GM12878 (cell line): Measurements from ENCODE around the gene RRH. TPM values are rescaled to one million over a fixed set of nuclear protein-coding genes. Genes with fewer than 3 reads are reported as not detected.

Experiments used
- ATAC-seq: fragments of 200-7000 bp; cut with Tn5 transposase; 3 replicates; pipeline ENCODE4 v1.9.1; 2020; ENCODE audit warnings: mild to moderate bottlenecking, moderate library complexity
- BruUV-seq: library from RNA; stranded (reverse); fragments of 400-500 nt; replicated peaks from 2 replicates; lab custom pipeline; 2021; lab: Mats Ljungman, UMichigan
- CTCF ChIA-PET: fragments of 300-600 bp; sonication (Branson Sonifier 250); formaldehyde crosslinking; extraction: SDS; loops from one replicate; lab custom pipeline; 2021; ENCODE audit warnings: inconsistent platforms; lab: Yijun Ruan, JAX
- POLR2A ChIA-PET: fragments of 350-600 bp; formaldehyde crosslinking; extraction: SDS; loops from one replicate; lab custom pipeline; 2021; ENCODE audit warnings: inconsistent platforms; lab: Charles Lee
- RAD21 ChIA-PET: fragments of 300-600 bp; sonication (Branson Sonifier 250); formaldehyde crosslinking; loops from one replicate; lab custom pipeline; 2023; ENCODE audit warnings: antibody characterized with exemption; ENCODE audit not compliant: unreplicated experiment; lab: Charles Lee
- SMC1A ChIA-PET: fragments of 300-600 bp; sonication (Branson Sonifier 250); formaldehyde crosslinking; loops from one replicate; lab custom pipeline; 2023; ENCODE audit not compliant: unreplicated experiment, uncharacterized antibody; lab: Charles Lee
- DNase-seq: peaks from one replicate; pipeline ENCODE4 v3.0.0-alpha.2; 2011; ENCODE audit warnings: low read depth, low spot score
- FAIRE-seq: peaks from 3 replicates; lab custom pipeline; 2011; peaks lifted over from hg19 to GRCh38; lab: Jason Lieb, UNC
- H2AFZ ChIP-seq: 2 replicates; pipeline ENCODE4 v1.6.0; 2011; ENCODE audit warnings: low read depth, low read length, control low read depth; ENCODE audit not compliant: control insufficient read depth
- H3K27ac ChIP-seq: 2 replicates; pipeline ENCODE4 v1.5.1; 2011; ENCODE audit warnings: control low read depth; ENCODE audit not compliant: control insufficient read depth, insufficient read depth
- H3K27me3 ChIP-seq, 2 experiments: replicated peaks in 1 of 2; 2 replicates each; pipeline versions ENCODE4 v1.6.0 to v1.6.1; 2011; ENCODE audit warnings: low read length in 1 of 2; ENCODE audit not compliant: control insufficient read depth in 2 of 2, insufficient read depth in 2 of 2
- H3K36me3 ChIP-seq, 2 experiments: 2 replicates each; pipeline ENCODE4 v1.5.1; 2011; ENCODE audit warnings: low read length in 1 of 2; ENCODE audit not compliant: control insufficient read depth in 2 of 2, insufficient read depth in 2 of 2
- H3K4me1 ChIP-seq: 2 replicates; pipeline ENCODE4 v1.6.1; 2011; ENCODE audit warnings: mild to moderate bottlenecking, low read length, moderate library complexity, mixed read lengths; ENCODE audit not compliant: control insufficient read depth, insufficient read depth
- H3K4me2 ChIP-seq: 2 replicates; pipeline ENCODE4 v1.6.0; 2011; ENCODE audit warnings: control low read depth; ENCODE audit not compliant: control insufficient read depth, insufficient read depth
- H3K4me3 ChIP-seq: fragments of 200-600 bp; sonication (generic); 2 replicates; pipeline ENCODE4 v1.5.1; 2016
- H3K79me2 ChIP-seq: 2 replicates; pipeline ENCODE4 v1.6.0; 2011; ENCODE audit warnings: low read length; ENCODE audit not compliant: control insufficient read depth, insufficient read depth
- H3K9ac ChIP-seq: 2 replicates; pipeline ENCODE4 v1.8.0; 2011; ENCODE audit warnings: low read length, control low read depth, mixed read lengths; ENCODE audit not compliant: control insufficient read depth, insufficient read depth
- H3K9me3 ChIP-seq: replicated peaks from 3 replicates; pipeline ENCODE4 v1.5.1; 2011; ENCODE audit warnings: mild to moderate bottlenecking, low read length; ENCODE audit not compliant: control insufficient read depth, insufficient read depth
- H4K20me1 ChIP-seq: 2 replicates; pipeline ENCODE4 v1.6.0; 2011; ENCODE audit not compliant: control insufficient read depth, insufficient read depth
- ATF3 ChIP-seq: IDR thresholded peaks from 2 replicates; pipeline ENCODE4 v1.6.1; 2011; ENCODE audit warnings: low read depth, mild to moderate bottlenecking, low read length, moderate library complexity, borderline replicate concordance; ENCODE audit errors: extremely low read depth
- CBFB ChIP-seq: IDR thresholded peaks from 2 replicates; pipeline ENCODE4 v1.6.1; 2016; ENCODE audit warnings: antibody characterized with exemption, low read depth
- MLLT1 ChIP-seq: fragments of 450-650 bp; IDR thresholded peaks from 2 replicates; pipeline ENCODE4 v1.6.1; 2016; ENCODE audit warnings: mild to moderate bottlenecking
- POU2F2 ChIP-seq: IDR thresholded peaks from 3 replicates; pipeline ENCODE4 v1.6.1; 2011; ENCODE audit warnings: low read depth, mild to moderate bottlenecking, low read length, borderline replicate concordance
- RAD21 ChIP-seq: IDR thresholded peaks from 2 replicates; pipeline ENCODE4 v1.6.1; 2011; ENCODE audit warnings: mild to moderate bottlenecking, low read depth, low read length, moderate library complexity; ENCODE audit not compliant: insufficient read depth
- RBBP5 ChIP-seq: fragments of 200-600 bp; sonication (generic); conservative IDR thresholded peaks from 2 replicates; pipeline ENCODE4 v1.6.1; 2016
- REST ChIP-seq: IDR thresholded peaks from 2 replicates; pipeline ENCODE4 v1.6.1; 2012; ENCODE audit warnings: mild to moderate bottlenecking, low read depth, low read length
- SREBF1 ChIP-seq: IDR thresholded peaks from 2 replicates; pipeline ENCODE4 v1.6.1; 2012; ENCODE audit warnings: mild to moderate bottlenecking, low read length
- SREBF2 ChIP-seq: IDR thresholded peaks from 2 replicates; pipeline ENCODE4 v1.6.1; 2012; ENCODE audit warnings: mild to moderate bottlenecking, low read length
- TBL1XR1 ChIP-seq: IDR thresholded peaks from 2 replicates; pipeline ENCODE4 v1.6.1; 2012; ENCODE audit warnings: low read depth, low read length, improper control_type of control experiment
- in situ Hi-C: fragments of 300-500 bp; cut with MboI; formaldehyde crosslinking; loops from 9 replicates; pipeline ENCODE4 v1.14.3; 2018; ENCODE audit warnings: mixed read lengths
- intact Hi-C: fragments of 100-400 bp; cut with micrococcal nuclease; formaldehyde crosslinking; loops from one replicate; pipeline ENCODE4 v1.14.2; 2022; ENCODE audit not compliant: unreplicated experiment
- polyA plus RNA-seq, 11 experiments: library from polyadenylated mRNA; depleted of rRNA in 4 of 11; unstranded in 6 of 11; stranded (reverse) in 5 of 11; fragments of >200 nt; fragmentation: Nextera tagmentation in 4 of 11; fragmentation: Illumina TruSeq in 1 of 11; extraction: Ambion mirVana in 4 of 11; extraction: Trizol in 1 of 11; gene quantifications; 1 replicate in 1 of 11; 2 replicates in 10 of 11; pipeline versions ENCODE4 v1.2.1 to v1.2.3, GENCODE V29; 2011 to 2016; ENCODE audit warnings: inconsistent platforms in 2 of 11, missing spikeins in 2 of 11, low read depth in 1 of 11
- total RNA-seq, 4 experiments: library from RNA; depleted of rRNA in 3 of 4; stranded (reverse); fragments of >200 nt in 3 of 4; fragmentation: Illumina TruSeq in 1 of 4; extraction: Trizol in 1 of 4; gene quantifications; 2 replicates each; pipeline versions ENCODE4 v1.2.1 to v1.2.3, GENCODE V29; 2013 to 2021
- TF ChIP-seq, protein P1 (sequence below), 3 experiments: IDR thresholded peaks in 2 of 3; conservative IDR thresholded peaks in 1 of 3; 2 replicates each; pipeline ENCODE4 v1.5.1; 2011; ENCODE audit warnings: low read depth in 3 of 3, low read length in 3 of 3, mild to moderate bottlenecking in 3 of 3, control low read depth in 2 of 3, moderate library complexity in 2 of 3, inconsistent platforms in 1 of 3, mixed read lengths in 1 of 3; ENCODE audit not compliant: control insufficient read depth in 2 of 3, insufficient read depth in 1 of 3; ENCODE audit errors: extremely low read depth in 1 of 3
- TF ChIP-seq, protein P2 (sequence below): fragments of 450-650 bp; IDR thresholded peaks from 2 replicates; pipeline ENCODE4 v1.6.1; 2017; ENCODE audit warnings: antibody characterized with exemption, mild to moderate bottlenecking, moderate library complexity

RRH gene
- total and polyA plus RNA-seq, 10 of the 15 experiments (the other 5 are each of a cell fraction or from before 2014, with no cell fraction given): 0.06 to 0.24 (median 0.12) TPM; not detected in 6

- TF ChIP-seq, protein P1, sequence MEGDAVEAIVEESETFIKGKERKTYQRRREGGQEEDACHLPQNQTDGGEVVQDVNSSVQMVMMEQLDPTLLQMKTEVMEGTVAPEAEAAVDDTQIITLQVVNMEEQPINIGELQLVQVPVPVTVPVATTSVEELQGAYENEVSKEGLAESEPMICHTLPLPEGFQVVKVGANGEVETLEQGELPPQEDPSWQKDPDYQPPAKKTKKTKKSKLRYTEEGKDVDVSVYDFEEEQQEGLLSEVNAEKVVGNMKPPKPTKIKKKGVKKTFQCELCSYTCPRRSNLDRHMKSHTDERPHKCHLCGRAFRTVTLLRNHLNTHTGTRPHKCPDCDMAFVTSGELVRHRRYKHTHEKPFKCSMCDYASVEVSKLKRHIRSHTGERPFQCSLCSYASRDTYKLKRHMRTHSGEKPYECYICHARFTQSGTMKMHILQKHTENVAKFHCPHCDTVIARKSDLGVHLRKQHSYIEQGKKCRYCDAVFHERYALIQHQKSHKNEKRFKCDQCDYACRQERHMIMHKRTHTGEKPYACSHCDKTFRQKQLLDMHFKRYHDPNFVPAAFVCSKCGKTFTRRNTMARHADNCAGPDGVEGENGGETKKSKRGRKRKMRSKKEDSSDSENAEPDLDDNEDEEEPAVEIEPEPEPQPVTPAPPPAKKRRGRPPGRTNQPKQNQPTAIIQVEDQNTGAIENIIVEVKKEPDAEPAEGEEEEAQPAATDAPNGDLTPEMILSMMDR (IDR thresholded peaks at IDR 0.05 in 2 of 3, conservative IDR thresholded peaks at IDR 0.05 in 1 of 3; ENCODE audit: control insufficient read depth in 2 of 3, extremely low read depth in 1 of 3, insufficient read depth in 1 of 3, low read depth in 3 of 3, low read length in 3 of 3): no peak
- no peak for TF ChIP-seq RAD21
- no peak for TF ChIP-seq SREBF2
These were observed 52.0 kb downstream of the RRH start (continued) for GRCh38 chr4:109879636-109880314.

GRCh38 chr4:109886303-109886702 is 58.5 kb downstream of the RRH start:
- H3K79me2 ChIP-seq: no peaks in the 10 kb centered on the region
- no peak overlapping the region for H3K4me2 ChIP-seq
- FAIRE-seq (no peak), DNase-seq (no peak), ATAC-seq (no peak)
- no peak overlapping the region for H3K4me3 ChIP-seq
- ChIA-PET POLR2A (no interaction called here), RAD21 (no interaction called here), CTCF (interaction anchor here (1.2 kb wide), 1 partner anchor 9 kb away, joined by 5 read pairs; no protein-coding TSS in a partner anchor), SMC1A (no interaction called here)
- H3K27ac ChIP-seq: no peak overlapping the region
- H3K9me3 ChIP-seq: no peaks in the 10 kb centered on the region
- H3K4me1 ChIP-seq: no peaks in the 10 kb centered on the region
- H3K36me3 ChIP-seq: no peaks in the 10 kb centered on the region
- no TSS peak for BruUV-seq
- intact Hi-C loops: no loop called here
- H3K9ac ChIP-seq: no peak overlapping the region
- H3K27me3 ChIP-seq: no peaks in the 10 kb centered on the region; a peak in 1 of 4 replicates
- in situ Hi-C loops: no loop called here
- H2AFZ ChIP-seq: no peak overlapping the region
- no peaks in the 10 kb centered on the region for H4K20me1 ChIP-seq
- TF ChIP-seq POU2F2: no peak
- no peak for TF ChIP-seq SREBF1
- TF ChIP-seq ATF3: no peak
- TF ChIP-seq CBFB: no peak
- TF ChIP-seq, protein P2, sequence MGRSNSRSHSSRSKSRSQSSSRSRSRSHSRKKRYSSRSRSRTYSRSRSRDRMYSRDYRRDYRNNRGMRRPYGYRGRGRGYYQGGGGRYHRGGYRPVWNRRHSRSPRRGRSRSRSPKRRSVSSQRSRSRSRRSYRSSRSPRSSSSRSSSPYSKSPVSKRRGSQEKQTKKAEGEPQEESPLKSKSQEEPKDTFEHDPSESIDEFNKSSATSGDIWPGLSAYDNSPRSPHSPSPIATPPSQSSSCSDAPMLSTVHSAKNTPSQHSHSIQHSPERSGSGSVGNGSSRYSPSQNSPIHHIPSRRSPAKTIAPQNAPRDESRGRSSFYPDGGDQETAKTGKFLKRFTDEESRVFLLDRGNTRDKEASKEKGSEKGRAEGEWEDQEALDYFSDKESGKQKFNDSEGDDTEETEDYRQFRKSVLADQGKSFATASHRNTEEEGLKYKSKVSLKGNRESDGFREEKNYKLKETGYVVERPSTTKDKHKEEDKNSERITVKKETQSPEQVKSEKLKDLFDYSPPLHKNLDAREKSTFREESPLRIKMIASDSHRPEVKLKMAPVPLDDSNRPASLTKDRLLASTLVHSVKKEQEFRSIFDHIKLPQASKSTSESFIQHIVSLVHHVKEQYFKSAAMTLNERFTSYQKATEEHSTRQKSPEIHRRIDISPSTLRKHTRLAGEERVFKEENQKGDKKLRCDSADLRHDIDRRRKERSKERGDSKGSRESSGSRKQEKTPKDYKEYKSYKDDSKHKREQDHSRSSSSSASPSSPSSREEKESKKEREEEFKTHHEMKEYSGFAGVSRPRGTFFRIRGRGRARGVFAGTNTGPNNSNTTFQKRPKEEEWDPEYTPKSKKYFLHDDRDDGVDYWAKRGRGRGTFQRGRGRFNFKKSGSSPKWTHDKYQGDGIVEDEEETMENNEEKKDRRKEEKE: no peak
- no peak for TF ChIP-seq MLLT1
- no peak for TF ChIP-seq RBBP5
- TF ChIP-seq TBL1XR1: no peak
- no peak for TF ChIP-seq REST
